Ovary (tissue), 3 donors: ENCODE data around the gene FBXO9.

ENCODE experiments used
- CTCF ChIP-seq, 3 donors: fragments of 450-650 bp in 2 of 3; fragments of 200-600 bp in 1 of 3; IDR thresholded peaks; one replicate each; pipeline versions ENCODE4 v1.5.1 to v1.8.0; 2016 to 2022; ENCODE audit warnings: antibody characterized with exemption in 3 of 3, mild to moderate bottlenecking in 1 of 3
- EP300 ChIP-seq: sonication (generic); formaldehyde crosslinking; IDR thresholded peaks from one replicate; pipeline ENCODE4 v1.6.1; 2017; ENCODE audit warnings: antibody characterized with exemption
- POLR2A ChIP-seq: fragments of 450-650 bp; IDR thresholded peaks from one replicate; pipeline ENCODE4 v1.6.1; 2017; ENCODE audit warnings: antibody characterized with exemption, mild to moderate bottlenecking, moderate library complexity
- donor health status: DM: no; HTN: no; CAD: no.

GRCh38 chr6:53028467-53028866 is 36.7 kb upstream of the FBXO9 start:
- TF ChIP-seq POLR2A (no peak), CTCF (IDR thresholded peaks at IDR 0.05) (no peak), EP300 (no peak)
